Measurements from ENCODE around the gene ZNF221. TPM values are rescaled to one million over a fixed set of nuclear protein-coding genes. Genes with fewer than 3 reads are reported as not detected.

ZNF221 gene
- 14.6 TPM for total RNA-seq
- polyA plus RNA-seq: 2.0 TPM

- H3K27ac ChIP-seq (ENCODE audit: low read depth): no peak within 1 kb of the TSS
- no peaks in the 10 kb centered on the region for H3K36me3 ChIP-seq (ENCODE audit: insufficient read depth)
- peak; percentile 89 for DNase-seq (ENCODE audit: extremely low spot score)
- under 1% methylated on average over 40 of the region's 40 CpGs for WGBS
- H3K4me1 ChIP-seq (ENCODE audit: insufficient read depth): peaks cover 1% of the 10 kb centered on the region
- H3K4me3 ChIP-seq (ENCODE audit: low read depth, low read length): peak within 1 kb of the TSS; percentile 57
Observed at GRCh38 chr19:43950834-43951645, at the start of gene ZNF221. Gene ZNF221, plus strand, starts transcription at chr19:43951228. Its CDS starts 11,499 bp downstream, at chr19:43962727.

- Histone ChIP-seq H3K4me3 (ENCODE audit: low read depth, low read length) (peak overlapping the region; percentile 35), H3K27ac (ENCODE audit: low read depth) (no peak overlapping the region), H3K4me1 (ENCODE audit: insufficient read depth) (no peaks in the 10 kb centered on the region), H3K36me3 (ENCODE audit: insufficient read depth) (no peaks in the 10 kb centered on the region)
- 11% methylated on average over 39 of the region's 39 CpGs for WGBS
- peak; percentile 82 for DNase-seq (ENCODE audit: extremely low spot score)
Observed at GRCh38 chr19:43901395-43902390, 49.3 kb upstream of the ZNF221 start.

- H3K4me3 ChIP-seq (ENCODE audit: low read depth, low read length): peak overlapping the region; percentile 35
Observed at GRCh38 chr19:43902399-43902798, 48.6 kb upstream of the ZNF221 start.

GRCh38 chr19:43905897-43906296, 45.1 kb upstream of the ZNF221 start:
- Histone ChIP-seq H3K36me3 (ENCODE audit: insufficient read depth) (peaks cover 1% of the 10 kb centered on the region), H3K4me3 (ENCODE audit: low read depth, low read length) (no peak overlapping the region), H3K4me1 (ENCODE audit: insufficient read depth) (no peaks in the 10 kb centered on the region), H3K27ac (ENCODE audit: low read depth) (no peak overlapping the region)
- DNase-seq (ENCODE audit: extremely low spot score): no peak
- 98% methylated on average over 5 of the region's 5 CpGs for WGBS

More at GRCh38 chr19:43902399-43902798, 48.6 kb upstream of the ZNF221 start:
- H3K27ac ChIP-seq (ENCODE audit: low read depth): no peak overlapping the region
- no peaks in the 10 kb centered on the region for H3K36me3 ChIP-seq (ENCODE audit: insufficient read depth)
- DNase-seq (ENCODE audit: extremely low spot score): no peak
- no peaks in the 10 kb centered on the region for H3K4me1 ChIP-seq (ENCODE audit: insufficient read depth)
- 95% methylated on average over 4 of the region's 4 CpGs for WGBS

GRCh38 chr19:43906774-43907173, 44.3 kb upstream of the ZNF221 start:
- H3K36me3 ChIP-seq (ENCODE audit: insufficient read depth): peaks cover 1% of the 10 kb centered on the region
- 94% methylated on average over 2 of the region's 2 CpGs for WGBS

GRCh38 chr19:43908659-43909058, 42.4 kb upstream of the ZNF221 start:
- H3K36me3 ChIP-seq (ENCODE audit: insufficient read depth): peaks cover 1% of the 10 kb centered on the region
- no peak overlapping the region for H3K27ac ChIP-seq (ENCODE audit: low read depth)
- DNase-seq (ENCODE audit: extremely low spot score): no peak
- no peak overlapping the region for H3K4me3 ChIP-seq (ENCODE audit: low read depth, low read length)
- WGBS: 100% methylated on average over 1 of the region's 1 CpG
- no peaks in the 10 kb centered on the region for H3K4me1 ChIP-seq (ENCODE audit: insufficient read depth)

More at GRCh38 chr19:43906774-43907173, 44.3 kb upstream of the ZNF221 start:
- Histone ChIP-seq H3K4me3 (ENCODE audit: low read depth, low read length) (no peak overlapping the region), H3K27ac (ENCODE audit: low read depth) (no peak overlapping the region), H3K4me1 (ENCODE audit: insufficient read depth) (no peaks in the 10 kb centered on the region)
- DNase-seq (ENCODE audit: extremely low spot score): no peak

- Histone ChIP-seq H3K4me1 (ENCODE audit: insufficient read depth) (no peaks in the 10 kb centered on the region), H3K4me3 (ENCODE audit: low read depth, low read length) (no peak overlapping the region)
- no peak for DNase-seq (ENCODE audit: extremely low spot score)
Observed at GRCh38 chr19:43910884-43911283, 40.1 kb upstream of the ZNF221 start.

GRCh38 chr19:43913383-43913782, 37.6 kb upstream of the ZNF221 start:
- no peak for DNase-seq (ENCODE audit: extremely low spot score)
- Histone ChIP-seq H3K4me3 (ENCODE audit: low read depth, low read length) (no peak overlapping the region), H3K36me3 (ENCODE audit: insufficient read depth) (peaks cover 26% of the 10 kb centered on the region), H3K27ac (ENCODE audit: low read depth) (no peak overlapping the region), H3K4me1 (ENCODE audit: insufficient read depth) (no peaks in the 10 kb centered on the region)
- 96% methylated on average over 7 of the region's 7 CpGs for WGBS

More at GRCh38 chr19:43910884-43911283, 40.1 kb upstream of the ZNF221 start:
- H3K36me3 ChIP-seq (ENCODE audit: insufficient read depth): peaks cover 14% of the 10 kb centered on the region
- no peak overlapping the region for H3K27ac ChIP-seq (ENCODE audit: low read depth)

GRCh38 chr19:43914051-43914450, 37.0 kb upstream of the ZNF221 start:
- WGBS: 82% methylated on average over 3 of the region's 3 CpGs
- H3K36me3 ChIP-seq (ENCODE audit: insufficient read depth): peaks cover 29% of the 10 kb centered on the region
- no peak overlapping the region for H3K27ac ChIP-seq (ENCODE audit: low read depth)
- H3K4me3 ChIP-seq (ENCODE audit: low read depth, low read length): no peak overlapping the region
- no peaks in the 10 kb centered on the region for H3K4me1 ChIP-seq (ENCODE audit: insufficient read depth)
- no peak for DNase-seq (ENCODE audit: extremely low spot score)

- H3K36me3 ChIP-seq (ENCODE audit: insufficient read depth): peaks cover 37% of the 10 kb centered on the region
Observed at GRCh38 chr19:43923875-43924274, 27.2 kb upstream of the ZNF221 start.

GRCh38 chr19:43928820-43929219, 22.2 kb upstream of the ZNF221 start:
- Histone ChIP-seq H3K27ac (ENCODE audit: low read depth) (no peak overlapping the region), H3K36me3 (ENCODE audit: insufficient read depth) (peaks cover 27% of the 10 kb centered on the region), H3K4me3 (ENCODE audit: low read depth, low read length) (no peak overlapping the region), H3K4me1 (ENCODE audit: insufficient read depth) (no peaks in the 10 kb centered on the region)
- WGBS: 88% methylated on average over 5 of the region's 5 CpGs
- DNase-seq (ENCODE audit: extremely low spot score): no peak

More at GRCh38 chr19:43923875-43924274, 27.2 kb upstream of the ZNF221 start:
- Histone ChIP-seq H3K4me3 (ENCODE audit: low read depth, low read length) (no peak overlapping the region), H3K27ac (ENCODE audit: low read depth) (no peak overlapping the region), H3K4me1 (ENCODE audit: insufficient read depth) (no peaks in the 10 kb centered on the region)
- no peak for DNase-seq (ENCODE audit: extremely low spot score)

- Histone ChIP-seq H3K4me3 (ENCODE audit: low read depth, low read length) (peak overlapping the region; percentile 63), H3K27ac (ENCODE audit: low read depth) (peak overlapping the region; percentile 68), H3K4me1 (ENCODE audit: insufficient read depth) (no peaks in the 10 kb centered on the region), H3K36me3 (ENCODE audit: insufficient read depth) (peaks cover 2% of the 10 kb centered on the region)
- 9% methylated on average over 15 of the region's 15 CpGs for WGBS
- no peak for DNase-seq (ENCODE audit: extremely low spot score)
Observed at GRCh38 chr19:43934055-43934984, 16.7 kb upstream of the ZNF221 start.
